Stimulated activated naive CD8-positive, alpha-beta T cell treated with anti-CD3 and anti-CD28 coated beads, Interleukin-15, Interleukin-2, amounts not matched to agents 100 ng/mL and 50 ng/mL, for 24 hours (primary cell): ENCODE data around the gene TMEM63C.

Experiments
- H3K27ac Mint-ChIP-seq: one replicate; pipeline ENCODE4 v1.8.0; 2021; ENCODE audit warnings: mild to moderate bottlenecking, mixed read lengths
- H3K27me3 Mint-ChIP-seq: one replicate; pipeline ENCODE4 v1.8.0; 2021; ENCODE audit warnings: mixed read lengths
- H3K36me3 Mint-ChIP-seq: one replicate; pipeline ENCODE4 v1.8.0; 2021; ENCODE audit warnings: low read depth, mixed read lengths
- H3K4me1 Mint-ChIP-seq: one replicate; pipeline ENCODE4 v1.8.0; 2021; ENCODE audit warnings: low read depth, mixed read lengths
- H3K4me3 Mint-ChIP-seq: one replicate; pipeline ENCODE4 v1.8.0; 2021; ENCODE audit warnings: mild to moderate bottlenecking, mixed read lengths
- H3K9me3 Mint-ChIP-seq: one replicate; pipeline ENCODE4 v1.8.0; 2021; ENCODE audit warnings: mixed read lengths

TMEM63C gene

GRCh38 chr14:77201696-77202095 is 20.1 kb downstream of the TMEM63C start:
- Mint-ChIP-seq H3K27ac (no peak overlapping the region), H3K36me3 (no peaks in the 10 kb centered on the region), H3K4me3 (no peak overlapping the region), H3K4me1 (no peaks in the 10 kb centered on the region), H3K9me3 (no peaks in the 10 kb centered on the region), H3K27me3 (peaks cover 3% of the 10 kb centered on the region)

- H3K27me3 Mint-ChIP-seq, result peaks cover 3% of the 10 kb centered on the region
- no peak overlapping the region for H3K27ac Mint-ChIP-seq
- no peak overlapping the region for H3K4me3 Mint-ChIP-seq
- no peaks in the 10 kb centered on the region for H3K36me3 Mint-ChIP-seq
- no peaks in the 10 kb centered on the region for H3K4me1 Mint-ChIP-seq
- no peaks in the 10 kb centered on the region for H3K9me3 Mint-ChIP-seq
Observed at GRCh38 chr14:77203611-77204458, 22.2 kb downstream of the TMEM63C start.

GRCh38 chr14:77204459-77204771 is 22.8 kb downstream of the TMEM63C start:
- Mint-ChIP-seq H3K27me3 (peaks cover 3% of the 10 kb centered on the region), H3K4me3 (no peak overlapping the region), H3K27ac (no peak overlapping the region), H3K36me3 (no peaks in the 10 kb centered on the region), H3K9me3 (no peaks in the 10 kb centered on the region), H3K4me1 (no peaks in the 10 kb centered on the region)

GRCh38 chr14:77204907-77205306 is 23.3 kb downstream of the TMEM63C start:
- Mint-ChIP-seq H3K4me3 (no peak overlapping the region), H3K9me3 (no peaks in the 10 kb centered on the region), H3K27ac (no peak overlapping the region), H3K4me1 (no peaks in the 10 kb centered on the region), H3K36me3 (no peaks in the 10 kb centered on the region), H3K27me3 (peaks cover 3% of the 10 kb centered on the region)

- H3K4me1 Mint-ChIP-seq, result no peaks in the 10 kb centered on the region
- no peaks in the 10 kb centered on the region for H3K9me3 Mint-ChIP-seq
- no peak overlapping the region for H3K4me3 Mint-ChIP-seq
- no peak overlapping the region for H3K27ac Mint-ChIP-seq
- peaks cover 2% of the 10 kb centered on the region for H3K27me3 Mint-ChIP-seq
- no peaks in the 10 kb centered on the region for H3K36me3 Mint-ChIP-seq
Observed at GRCh38 chr14:77205566-77205965, 24.0 kb downstream of the TMEM63C start.

- Mint-ChIP-seq H3K27me3 (no peaks in the 10 kb centered on the region), H3K9me3 (no peaks in the 10 kb centered on the region)
Observed at GRCh38 chr14:77206261-77206824, 24.7 kb downstream of the TMEM63C start.

GRCh38 chr14:77206877-77207389 is 25.3 kb downstream of the TMEM63C start:
- Mint-ChIP-seq H3K4me1 (no peaks in the 10 kb centered on the region), H3K36me3 (no peaks in the 10 kb centered on the region), H3K4me3 (no peak overlapping the region), H3K27me3 (no peaks in the 10 kb centered on the region), H3K27ac (no peak overlapping the region), H3K9me3 (no peaks in the 10 kb centered on the region)

More at GRCh38 chr14:77206261-77206824, 24.7 kb downstream of the TMEM63C start:
- no peak overlapping the region for H3K4me3 Mint-ChIP-seq
- H3K36me3 Mint-ChIP-seq, result no peaks in the 10 kb centered on the region
- H3K4me1 Mint-ChIP-seq, result no peaks in the 10 kb centered on the region
- H3K27ac Mint-ChIP-seq, result no peak overlapping the region

- no peaks in the 10 kb centered on the region for H3K4me1 Mint-ChIP-seq
- no peak overlapping the region for H3K27ac Mint-ChIP-seq
- H3K27me3 Mint-ChIP-seq, result peaks cover under 1% of the 10 kb centered on the region
- no peak overlapping the region for H3K4me3 Mint-ChIP-seq
- no peaks in the 10 kb centered on the region for H3K9me3 Mint-ChIP-seq
- H3K36me3 Mint-ChIP-seq, result no peaks in the 10 kb centered on the region
Observed at GRCh38 chr14:77208291-77208978, 26.8 kb downstream of the TMEM63C start.

GRCh38 chr14:77208979-77209318 is 27.4 kb downstream of the TMEM63C start:
- Mint-ChIP-seq H3K4me1 (no peaks in the 10 kb centered on the region), H3K9me3 (no peaks in the 10 kb centered on the region), H3K27me3 (peaks cover 3% of the 10 kb centered on the region), H3K27ac (no peak overlapping the region), H3K4me3 (no peak overlapping the region), H3K36me3 (no peaks in the 10 kb centered on the region)

- no peak overlapping the region for H3K4me3 Mint-ChIP-seq
- H3K4me1 Mint-ChIP-seq, result no peaks in the 10 kb centered on the region
- H3K36me3 Mint-ChIP-seq, result no peaks in the 10 kb centered on the region
- H3K9me3 Mint-ChIP-seq, result no peaks in the 10 kb centered on the region
- peaks cover 21% of the 10 kb centered on the region for H3K27me3 Mint-ChIP-seq
- H3K27ac Mint-ChIP-seq, result no peak overlapping the region
Observed at GRCh38 chr14:77212097-77212870, 30.7 kb downstream of the TMEM63C start.

GRCh38 chr14:77212943-77213678 is 31.5 kb downstream of the TMEM63C start:
- peaks cover 22% of the 10 kb centered on the region for H3K27me3 Mint-ChIP-seq
- H3K4me1 Mint-ChIP-seq, result no peaks in the 10 kb centered on the region
- no peak overlapping the region for H3K4me3 Mint-ChIP-seq
- no peak overlapping the region for H3K27ac Mint-ChIP-seq
- no peaks in the 10 kb centered on the region for H3K9me3 Mint-ChIP-seq
- no peaks in the 10 kb centered on the region for H3K36me3 Mint-ChIP-seq

GRCh38 chr14:77213679-77214016 is 32.0 kb downstream of the TMEM63C start:
- H3K27me3 Mint-ChIP-seq, result peaks cover 22% of the 10 kb centered on the region
- no peaks in the 10 kb centered on the region for H3K4me1 Mint-ChIP-seq
- no peaks in the 10 kb centered on the region for H3K9me3 Mint-ChIP-seq
- no peak overlapping the region for H3K27ac Mint-ChIP-seq
- no peak overlapping the region for H3K4me3 Mint-ChIP-seq
- H3K36me3 Mint-ChIP-seq, result no peaks in the 10 kb centered on the region

GRCh38 chr14:77214216-77214615 is 32.6 kb downstream of the TMEM63C start:
- H3K4me3 Mint-ChIP-seq, result no peak overlapping the region
- no peak overlapping the region for H3K27ac Mint-ChIP-seq
- H3K9me3 Mint-ChIP-seq, result no peaks in the 10 kb centered on the region
- no peaks in the 10 kb centered on the region for H3K36me3 Mint-ChIP-seq
- H3K4me1 Mint-ChIP-seq, result no peaks in the 10 kb centered on the region
- H3K27me3 Mint-ChIP-seq, result peaks cover 22% of the 10 kb centered on the region

GRCh38 chr14:77217551-77217950 is 36.0 kb downstream of the TMEM63C start:
- H3K27me3 Mint-ChIP-seq, result peaks cover 22% of the 10 kb centered on the region
- no peaks in the 10 kb centered on the region for H3K36me3 Mint-ChIP-seq
- H3K9me3 Mint-ChIP-seq, result no peaks in the 10 kb centered on the region
- no peaks in the 10 kb centered on the region for H3K4me1 Mint-ChIP-seq
- H3K4me3 Mint-ChIP-seq, result no peak overlapping the region
- no peak overlapping the region for H3K27ac Mint-ChIP-seq
